ENCODE measurements around the gene AGRN. TPM values are rescaled to one million over a fixed set of nuclear protein-coding genes. Genes with fewer than 3 reads are reported as not detected.
"Not testable (repeated sequence)": the region's sequence is repeated elsewhere in the genome, so short reads cannot be mapped to it uniquely, and the experiment has no call there.

The AGRN gene
- total and polyA plus RNA-seq, 7 donors = 2.8 to 54.4 (median 6.4) TPM

GRCh38 chr1:1055841-1056736 is 36.2 kb downstream of the AGRN start:
- 87 to 89% methylated on average over 50 of the region's 50 CpGs for WGBS, 2 donors
- no peak for TF ChIP-seq POLR2A (IDR thresholded peaks at IDR 0.05)
- TF ChIP-seq CTCF (IDR thresholded peaks at IDR 0.05) = no peak
- no peak for TF ChIP-seq POLR2AphosphoS5 (IDR thresholded peaks at IDR 0.05)
- no peak for TF ChIP-seq EP300 (IDR thresholded peaks at IDR 0.05)
- Histone ChIP-seq H3K4me1 (peaks cover 0 to 19% (median 18%) of the 10 kb centered on the region in 4 donors), H3K4me3 (no peak overlapping the region), H3K9me3 (no peaks in the 10 kb centered on the region), H3K27ac (no peak overlapping the region), H3K36me3 (peaks cover 0 to 27% (median 0%) of the 10 kb centered on the region in 4 donors), H3K27me3 (peaks cover 32 to 45% (median 42%) of the 10 kb centered on the region in 3 donors)
- intact Hi-C loops (cut with DNase I) = no loop called here
- no peak for DNase-seq

GRCh38 chr1:1057769-1058087 is 37.8 kb downstream of the AGRN start:
- intact Hi-C loops (cut with DNase I) = loop anchor here (2.0 kb wide), 1 partner anchor 25 kb away; no protein-coding TSS in a partner anchor
- not testable (repeated sequence) for H3K27ac ChIP-seq, DNase-seq, H3K9me3 ChIP-seq, H3K4me3 ChIP-seq
- 33 to 58% methylated on average over 15 of the region's 15 CpGs for WGBS, 2 donors
- Histone ChIP-seq H3K4me1 (peaks cover 0 to 21% (median 18%) of the 10 kb centered on the region in 4 donors), H3K27me3 (peaks cover 43 to 61% (median 58%) of the 10 kb centered on the region in 3 donors), H3K36me3 (peaks cover 0 to 16% (median 0%) of the 10 kb centered on the region in 4 donors)

- Histone ChIP-seq H3K36me3 (peaks cover 0 to 16% (median 0%) of the 10 kb centered on the region in 4 donors), H3K4me1 (peaks cover 0 to 21% (median 18%) of the 10 kb centered on the region in 4 donors), H3K27me3 (peaks cover 45 to 67% (median 64%) of the 10 kb centered on the region in 3 donors), H3K9me3 (no peaks in the 10 kb centered on the region), H3K27ac (no peak overlapping the region), H3K4me3 (peak overlapping the region in 1 of 4 donors; percentile 59)
- no peak for DNase-seq
- TF ChIP-seq EP300 (IDR thresholded peaks at IDR 0.05) (no peak), POLR2A (IDR thresholded peaks at IDR 0.05) (no peak), POLR2AphosphoS5 (IDR thresholded peaks at IDR 0.05) (no peak), CTCF (IDR thresholded peaks at IDR 0.05) (no peak)
- intact Hi-C loops (cut with DNase I) = loop anchor here (2.0 kb wide), 1 partner anchor 25 kb away; no protein-coding TSS in a partner anchor
- WGBS, 2 donors = 10 to 26% methylated on average over 24 of the region's 24 CpGs
Observed at GRCh38 chr1:1058088-1058905, 38.4 kb downstream of the AGRN start.

GRCh38 chr1:1058921-1059493 is 39.1 kb downstream of the AGRN start:
- no peak for DNase-seq
- 1% methylated on average over 48 of the region's 48 CpGs for WGBS, 2 donors
- Histone ChIP-seq H3K4me3 (peak overlapping the region; percentile 17 to 59 (median 52)), H3K27me3 (peaks cover 48 to 74% (median 71%) of the 10 kb centered on the region in 3 donors), H3K9me3 (no peaks in the 10 kb centered on the region), H3K36me3 (peaks cover 0 to 11% (median 0%) of the 10 kb centered on the region in 4 donors), H3K4me1 (peaks cover 0 to 26% (median 20%) of the 10 kb centered on the region in 4 donors), H3K27ac (no peak overlapping the region)
- TF ChIP-seq EP300 (IDR thresholded peaks at IDR 0.05) (no peak), CTCF (IDR thresholded peaks at IDR 0.05) (peak in 1 of 4 experiments; percentile 28)
- intact Hi-C loops (cut with DNase I) = loop anchor here (2.0 kb wide), 1 partner anchor 26 kb away; no protein-coding TSS in a partner anchor
